Neural cell (in vitro differentiated cells): ENCODE measurements around the gene PLCH1.

Source experiments
- EP300 ChIP-seq: fragments of 450-650 bp; conservative IDR thresholded peaks from 2 replicates; pipeline ENCODE4 v1.6.1; 2014; ENCODE audit warnings: antibody characterized with exemption, mild to moderate bottlenecking, moderate library complexity; ENCODE audit not compliant: poor library complexity, severe bottlenecking
- MXI1 ChIP-seq: fragments of 450-650 bp; conservative IDR thresholded peaks from 2 replicates; pipeline ENCODE4 v1.6.1; 2014; ENCODE audit warnings: antibody characterized with exemption, mild to moderate bottlenecking; ENCODE audit not compliant: poor library complexity, severe bottlenecking
- POLR2AphosphoS5 ChIP-seq: IDR thresholded peaks from 2 replicates; pipeline ENCODE4 v1.6.1; 2012
- SMC3 ChIP-seq: fragments of 450-650 bp; conservative IDR thresholded peaks from 2 replicates; pipeline ENCODE4 v1.6.1; 2014; ENCODE audit warnings: antibody characterized with exemption, mild to moderate bottlenecking, moderate library complexity; ENCODE audit not compliant: poor library complexity
- TAF1 ChIP-seq: IDR thresholded peaks from 2 replicates; pipeline ENCODE4 v1.6.1; 2012; ENCODE audit warnings: low read depth
- TF ChIP-seq, protein P1 (sequence below): fragments of 450-650 bp; IDR thresholded peaks from 2 replicates; pipeline ENCODE4 v1.5.1; 2014; ENCODE audit warnings: antibody characterized with exemption, mild to moderate bottlenecking, moderate library complexity; ENCODE audit not compliant: poor library complexity, severe bottlenecking
- TF ChIP-seq, protein P2 (sequence below): IDR thresholded peaks from 2 replicates; pipeline ENCODE4 v1.6.1; 2012; ENCODE audit warnings: borderline replicate concordance

DNA sequence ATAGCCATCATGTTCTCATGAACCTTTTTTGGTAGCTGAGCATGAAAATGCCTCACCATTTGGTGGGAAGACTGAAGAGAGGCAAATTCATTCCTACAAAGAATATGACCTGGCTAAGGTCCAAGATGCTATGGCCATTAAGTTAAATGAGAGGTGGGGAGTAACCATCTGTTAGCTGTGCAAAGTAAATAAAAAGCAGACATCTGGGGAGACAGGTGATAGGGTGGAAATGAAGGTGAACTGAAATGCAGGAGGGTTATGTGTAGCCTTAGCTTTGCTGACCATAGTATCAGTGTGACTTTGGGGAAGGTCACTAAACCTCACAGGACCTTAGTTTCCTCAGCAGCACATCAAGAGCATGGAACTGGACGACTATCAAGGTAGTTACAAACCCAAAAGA lies 340.4 kb downstream of the PLCH1 start:
- TF ChIP-seq, protein P1, sequence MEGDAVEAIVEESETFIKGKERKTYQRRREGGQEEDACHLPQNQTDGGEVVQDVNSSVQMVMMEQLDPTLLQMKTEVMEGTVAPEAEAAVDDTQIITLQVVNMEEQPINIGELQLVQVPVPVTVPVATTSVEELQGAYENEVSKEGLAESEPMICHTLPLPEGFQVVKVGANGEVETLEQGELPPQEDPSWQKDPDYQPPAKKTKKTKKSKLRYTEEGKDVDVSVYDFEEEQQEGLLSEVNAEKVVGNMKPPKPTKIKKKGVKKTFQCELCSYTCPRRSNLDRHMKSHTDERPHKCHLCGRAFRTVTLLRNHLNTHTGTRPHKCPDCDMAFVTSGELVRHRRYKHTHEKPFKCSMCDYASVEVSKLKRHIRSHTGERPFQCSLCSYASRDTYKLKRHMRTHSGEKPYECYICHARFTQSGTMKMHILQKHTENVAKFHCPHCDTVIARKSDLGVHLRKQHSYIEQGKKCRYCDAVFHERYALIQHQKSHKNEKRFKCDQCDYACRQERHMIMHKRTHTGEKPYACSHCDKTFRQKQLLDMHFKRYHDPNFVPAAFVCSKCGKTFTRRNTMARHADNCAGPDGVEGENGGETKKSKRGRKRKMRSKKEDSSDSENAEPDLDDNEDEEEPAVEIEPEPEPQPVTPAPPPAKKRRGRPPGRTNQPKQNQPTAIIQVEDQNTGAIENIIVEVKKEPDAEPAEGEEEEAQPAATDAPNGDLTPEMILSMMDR: no peak
- TF ChIP-seq TAF1 (no peak), POLR2AphosphoS5 (no peak), SMC3 (no peak), EP300 (no peak), MXI1 (no peak)
- TF ChIP-seq, protein P2, sequence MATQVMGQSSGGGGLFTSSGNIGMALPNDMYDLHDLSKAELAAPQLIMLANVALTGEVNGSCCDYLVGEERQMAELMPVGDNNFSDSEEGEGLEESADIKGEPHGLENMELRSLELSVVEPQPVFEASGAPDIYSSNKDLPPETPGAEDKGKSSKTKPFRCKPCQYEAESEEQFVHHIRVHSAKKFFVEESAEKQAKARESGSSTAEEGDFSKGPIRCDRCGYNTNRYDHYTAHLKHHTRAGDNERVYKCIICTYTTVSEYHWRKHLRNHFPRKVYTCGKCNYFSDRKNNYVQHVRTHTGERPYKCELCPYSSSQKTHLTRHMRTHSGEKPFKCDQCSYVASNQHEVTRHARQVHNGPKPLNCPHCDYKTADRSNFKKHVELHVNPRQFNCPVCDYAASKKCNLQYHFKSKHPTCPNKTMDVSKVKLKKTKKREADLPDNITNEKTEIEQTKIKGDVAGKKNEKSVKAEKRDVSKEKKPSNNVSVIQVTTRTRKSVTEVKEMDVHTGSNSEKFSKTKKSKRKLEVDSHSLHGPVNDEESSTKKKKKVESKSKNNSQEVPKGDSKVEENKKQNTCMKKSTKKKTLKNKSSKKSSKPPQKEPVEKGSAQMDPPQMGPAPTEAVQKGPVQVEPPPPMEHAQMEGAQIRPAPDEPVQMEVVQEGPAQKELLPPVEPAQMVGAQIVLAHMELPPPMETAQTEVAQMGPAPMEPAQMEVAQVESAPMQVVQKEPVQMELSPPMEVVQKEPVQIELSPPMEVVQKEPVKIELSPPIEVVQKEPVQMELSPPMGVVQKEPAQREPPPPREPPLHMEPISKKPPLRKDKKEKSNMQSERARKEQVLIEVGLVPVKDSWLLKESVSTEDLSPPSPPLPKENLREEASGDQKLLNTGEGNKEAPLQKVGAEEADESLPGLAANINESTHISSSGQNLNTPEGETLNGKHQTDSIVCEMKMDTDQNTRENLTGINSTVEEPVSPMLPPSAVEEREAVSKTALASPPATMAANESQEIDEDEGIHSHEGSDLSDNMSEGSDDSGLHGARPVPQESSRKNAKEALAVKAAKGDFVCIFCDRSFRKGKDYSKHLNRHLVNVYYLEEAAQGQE: no peak
